Ovary (tissue), 9 donors: ENCODE results near the gene PP2D1. TPM values are rescaled to one million over a fixed set of nuclear protein-coding genes. Genes with fewer than 3 reads are reported as not detected.
A peak's percentile ranks its signal among the peaks of the same experiment; 100 is the strongest.

ENCODE experiments used
- DNase-seq, 5 donors: peaks; one replicate each; pipeline ENCODE4 v3.0.0-alpha.2; 2019 to 2020
- H3K27ac ChIP-seq, 2 donors: fragments of 200-600 bp; one replicate each; pipeline versions ENCODE4 v1.5.1 to v1.8.0; 2019 to 2022
- H3K27me3 ChIP-seq: fragments of 200-600 bp; one replicate; pipeline ENCODE4 v1.8.0; 2022
- H3K36me3 ChIP-seq: fragments of 200-600 bp; sonication (generic); one replicate; pipeline ENCODE4 v1.5.1; 2019
- H3K4me1 ChIP-seq: one replicate; pipeline ENCODE4 v1.8.1; 2013; ENCODE audit warnings: mild to moderate bottlenecking, moderate library complexity; ENCODE audit not compliant: insufficient read depth
- H3K4me3 ChIP-seq: fragments of 200-600 bp; sonication (generic); one replicate; pipeline ENCODE4 v1.5.1; 2017
- H3K9me3 ChIP-seq, 2 donors: fragments of 200-600 bp in 1 of 2; sonication (generic) in 1 of 2; one replicate each; pipeline versions ENCODE4 v1.5.1 to v1.8.1; 2013 to 2019; ENCODE audit warnings: mild to moderate bottlenecking in 1 of 2, moderate library complexity in 1 of 2
- CTCF ChIP-seq, 3 donors: fragments of 450-650 bp in 2 of 3; fragments of 200-600 bp in 1 of 3; IDR thresholded peaks; one replicate each; pipeline versions ENCODE4 v1.5.1 to v1.8.0; 2016 to 2022; ENCODE audit warnings: antibody characterized with exemption in 3 of 3, mild to moderate bottlenecking in 1 of 3
- EP300 ChIP-seq: sonication (generic); formaldehyde crosslinking; IDR thresholded peaks from one replicate; pipeline ENCODE4 v1.6.1; 2017; ENCODE audit warnings: antibody characterized with exemption
- POLR2A ChIP-seq: fragments of 450-650 bp; IDR thresholded peaks from one replicate; pipeline ENCODE4 v1.6.1; 2017; ENCODE audit warnings: antibody characterized with exemption, mild to moderate bottlenecking, moderate library complexity
- WGBS, 3 donors: extraction: QIAGEN DNeasy Blood & Tissue Kit in 1 of 3; methylation state at CpG; one replicate each; pipeline versions ENCODE4 v1.1.5 to v1.1.7; 2013 to 2017; 5-methylcytosine and 5-hydroxymethylcytosine counted together
- intact Hi-C, 4 donors: fragments of 100-400 bp; cut with DNase I; formaldehyde crosslinking; loops; one replicate each; pipeline versions ENCODE4 v1.11.0 to v1.15.1; 2022 to 2023
- polyA plus RNA-seq, 2 donors: library from polyadenylated mRNA; stranded (reverse); fragments of 200-250 nt in 1 of 2; fragments of 350-450 nt in 1 of 2; fragmentation: Illumina TruSeq in 1 of 2; extraction: RNeasy Lipid Tissue Mini Kit (QIAGEN cat#74804) in 1 of 2; gene quantifications; one replicate each; pipeline ENCODE4 v1.2.3, GENCODE V29; 2013 to 2014
- total RNA-seq, 7 donors: library from RNA; depleted of rRNA in 2 of 7; stranded (reverse); fragments of >200 nt in 2 of 7; fragmentation: NEBNext Ultra II Directional in 3 of 7; extraction: Animal tissue kit (Norgen Biotek cat#: 25700) in 3 of 7; gene quantifications; one replicate each; pipeline versions ENCODE4 v1.1.0 to v1.2.4, GENCODE V29; 2016 to 2023
- donor health status: DM: no; HTN: no; CAD: no; lungs with moderate emphysema.
- donor health status: DM: no; HTN: no; CAD: no.
- donor health status: Bipolar disorder and iron deficiency.
- donor health status: DM: yes; HTN: yes; CAD: no.
- donor health status: DM: no; HTN: no; CAD: no.
- donor health status: DM: yes; HTN: yes; CAD: no.

The PP2D1 gene
- total and polyA plus RNA-seq, 9 donors = not detected

GRCh38 chr3:20041197-20041780 is 29.2 kb upstream of the PP2D1 start:
- Histone ChIP-seq H3K9me3 (no peaks in the 10 kb centered on the region), H3K4me3 (peak overlapping the region; percentile 70), H3K27me3 (no peaks in the 10 kb centered on the region), H3K4me1 (peaks cover 6% of the 10 kb centered on the region), H3K27ac (peak overlapping the region; percentile 97 to 99), H3K36me3 (no peaks in the 10 kb centered on the region)
- intact Hi-C loops = loop anchor here in 1 of 4 donors (5.0 to 10.0 kb wide), 2 partner anchors 94 to 144 kb away; partner anchors contain the start of genes RAB5A and SGO1
- peak; percentile 68 to 78 (median 74) for DNase-seq
- 1% methylated on average over 26 to 28 of the region's 28 CpGs for WGBS, 3 donors
- TF ChIP-seq CTCF (IDR thresholded peaks at IDR 0.05) = no peak
- TF ChIP-seq EP300 = no peak
- no peak for TF ChIP-seq POLR2A

- Histone ChIP-seq H3K27ac (peak overlapping the region; percentile 97 to 99), H3K4me1 (peaks cover 6% of the 10 kb centered on the region), H3K9me3 (no peaks in the 10 kb centered on the region), H3K4me3 (peak overlapping the region; percentile 70), H3K27me3 (no peaks in the 10 kb centered on the region), H3K36me3 (no peaks in the 10 kb centered on the region)
- peak; percentile 82 to 87 (median 85) for DNase-seq
- intact Hi-C loops = loop anchor here in 2 of 4 donors (1.0 to 10.0 kb wide), 3 partner anchors 93 to 144 kb away; partner anchors contain the start of genes RAB5A (in 2 of the 2) and SGO1 (in 1 of the 2)
- WGBS, 3 donors = 0 to 1% (median 1%) methylated on average over 16 to 64 of the region's 64 CpGs
- TF ChIP-seq POLR2A = peak; percentile 7
- peak in 1 of 3 donors; percentile 22 for TF ChIP-seq CTCF (IDR thresholded peaks at IDR 0.05)
- no peak for TF ChIP-seq EP300
Observed at GRCh38 chr3:20040548-20041196, 28.6 kb upstream of the PP2D1 start.

- TF ChIP-seq POLR2A (peak; percentile 24), CTCF (IDR thresholded peaks at IDR 0.05) (peak; percentile 60 to 69 (median 67)), EP300 (no peak)
- no peaks in the 10 kb centered on the region for H3K36me3 ChIP-seq
- peak; percentile 84 to 89 (median 87) for DNase-seq
- no peaks in the 10 kb centered on the region for H3K27me3 ChIP-seq
- peak within 1 kb of the TSS; percentile 97 to 99 for H3K27ac ChIP-seq
- no peaks in the 10 kb centered on the region for H3K9me3 ChIP-seq
- H3K4me3 ChIP-seq = peak within 1 kb of the TSS; percentile 70
- 0 to 1% (median 0%) methylated on average over 35 to 56 of the region's 75 CpGs for WGBS, 3 donors
- peaks cover 6% of the 10 kb centered on the region for H3K4me1 ChIP-seq
- intact Hi-C loops = loop anchor here in 3 of 4 donors (1.0 to 10.0 kb wide), 5 partner anchors 93 to 147 kb away; partner anchors contain the start of genes RAB5A (in 3 of the 3) and SGO1 (in 2 of the 3)
Observed at GRCh38 chr3:20039765-20040547, 27.9 kb upstream of the PP2D1 start, which contains the start of gene KAT2B. Gene KAT2B (plus strand): TSS chr3:20040446. CDS start chr3:20040478, 32 bp downstream.

- TF ChIP-seq EP300 = no peak
- no peak for TF ChIP-seq CTCF (IDR thresholded peaks at IDR 0.05)
- no peak for TF ChIP-seq POLR2A
- WGBS, 3 donors = 0% methylated on average over 4 of the region's 4 CpGs
- Histone ChIP-seq H3K27ac (peak overlapping the region; percentile 97 to 99), H3K27me3 (no peaks in the 10 kb centered on the region), H3K36me3 (no peaks in the 10 kb centered on the region), H3K9me3 (no peaks in the 10 kb centered on the region), H3K4me3 (peak overlapping the region; percentile 70), H3K4me1 (peaks cover 6% of the 10 kb centered on the region)
- no peak for DNase-seq
- intact Hi-C loops = loop anchor here in 2 of 4 donors (2.0 to 10.0 kb wide), 2 partner anchors 95 to 147 kb away; partner anchors contain the start of genes RAB5A (in 1 of the 2) and SGO1 (in 1 of the 2)
Observed at GRCh38 chr3:20039466-20039764, 27.4 kb upstream of the PP2D1 start.
